Measurements from ENCODE around the gene CCDC106. TPM values are rescaled to one million over a fixed set of nuclear protein-coding genes. Genes with fewer than 3 reads are reported as not detected.

The CCDC106 gene
- total and polyA plus RNA-seq, 7 experiments from 2014 or later = 2.1 to 9.6 (median 3.7) TPM

DNA sequence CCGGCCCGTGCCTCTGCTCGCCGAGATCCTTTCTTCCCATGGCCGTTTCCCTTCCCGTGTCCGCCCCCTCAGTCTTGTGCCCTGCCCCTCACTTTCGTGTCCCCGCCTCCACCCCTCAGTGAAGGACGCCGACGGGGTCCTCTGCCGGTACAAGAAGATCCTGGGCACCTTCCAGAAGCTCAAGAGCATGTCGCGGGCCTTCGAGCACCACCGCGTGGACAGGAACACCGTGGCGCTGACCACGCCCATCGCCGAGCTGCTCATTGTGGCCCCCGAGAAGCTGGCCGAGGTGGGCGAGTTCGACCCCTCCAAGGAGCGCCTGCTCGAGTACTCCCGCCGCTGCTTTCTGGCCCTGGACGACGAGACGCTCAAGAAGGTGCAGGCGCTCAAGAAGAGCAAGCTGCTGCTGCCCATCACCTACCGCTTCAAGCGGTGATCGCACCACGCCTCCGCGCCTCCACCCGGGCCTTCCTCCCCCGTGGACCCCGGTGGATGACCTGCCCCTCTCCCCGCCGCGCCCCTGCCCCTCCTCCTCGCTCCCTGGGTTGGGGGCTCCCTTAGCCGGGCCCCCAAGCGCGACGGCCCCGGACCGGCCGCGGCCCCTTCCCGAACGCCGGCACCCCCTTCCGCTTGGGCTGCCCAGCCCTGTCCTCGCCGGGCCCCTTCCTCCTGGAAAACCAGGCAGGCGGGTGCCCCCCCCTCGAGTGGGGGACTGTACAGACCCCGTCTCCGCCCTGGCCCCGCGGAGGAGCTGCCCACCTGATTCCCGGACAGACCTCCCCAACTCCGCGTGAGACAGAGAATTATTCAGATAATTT, 4.5 kb downstream of the CCDC106 start:
- peaks cover 0 to 10% (median 0%) of the 10 kb centered on the region in 11 donors for H3K9me3 Mint-ChIP-seq
- Histone ChIP-seq H3K9me3 (ENCODE audit: control insufficient read depth in 2 of 3, low read length in 3 of 3) (no peaks in the 10 kb centered on the region), H3K36me3 (ENCODE audit: control insufficient read depth in 2 of 3, insufficient read depth in 3 of 3, low read length in 3 of 3) (peaks cover 0 to 8% (median 0%) of the 10 kb centered on the region in 3 experiments), H3K4me1 (ENCODE audit: control insufficient read depth in 2 of 2, insufficient read depth in 2 of 2, low read length in 2 of 2) (peaks cover 24 to 30% of the 10 kb centered on the region in 2 donors), H3K27me3 (ENCODE audit: control insufficient read depth in 2 of 2, insufficient read depth in 2 of 2, low read length in 2 of 2) (no peaks in the 10 kb centered on the region), H3K4me3 (ENCODE audit: low read length) (no peak overlapping the region), H3K27ac (ENCODE audit: low read depth, low read length) (no peak overlapping the region)
- H3K36me3 Mint-ChIP-seq = peaks cover 0 to 18% (median under 1%) of the 10 kb centered on the region in 5 donors
- CTCF ChIA-PET = interaction anchor here (0.7 to 1.5 kb wide), 3 partner anchors 16 to 152 kb away, joined by 4 to 8 read pairs (median 7); no protein-coding TSS in a partner anchor
- H3K27ac Mint-ChIP-seq = peak overlapping the region in 4 of 9 donors; percentile 11 to 71 (median 53)
- intact Hi-C loops (cut with micrococcal nuclease) = loop anchor here (1.0 to 10.0 kb wide), 5 partner anchors 20 to 1488 kb away; partner anchors contain the start of genes LENG9 (in 1 of the 2), UBE2S (in 1 of the 2) and ZSCAN5A (in 1 of the 2)
- POLR2A ChIA-PET = interaction anchor here (0.7 to 1.9 kb wide), 4 partner anchors 10 to 371 kb away, joined by 3 to 8 read pairs (median 4); no protein-coding TSS in a partner anchor
- ATAC-seq = no peak
- H3K4me1 Mint-ChIP-seq = peaks cover 25 to 50% (median 32%) of the 10 kb centered on the region in 7 donors
- peak overlapping the region in 9 of 10 donors; percentile 14 to 83 (median 40) for H3K4me3 Mint-ChIP-seq
- peak in 1 of 9 donors; percentile 49 for DNase-seq
- peaks cover 0 to 2% (median 0%) of the 10 kb centered on the region in 5 donors for H3K27me3 Mint-ChIP-seq

DNA sequence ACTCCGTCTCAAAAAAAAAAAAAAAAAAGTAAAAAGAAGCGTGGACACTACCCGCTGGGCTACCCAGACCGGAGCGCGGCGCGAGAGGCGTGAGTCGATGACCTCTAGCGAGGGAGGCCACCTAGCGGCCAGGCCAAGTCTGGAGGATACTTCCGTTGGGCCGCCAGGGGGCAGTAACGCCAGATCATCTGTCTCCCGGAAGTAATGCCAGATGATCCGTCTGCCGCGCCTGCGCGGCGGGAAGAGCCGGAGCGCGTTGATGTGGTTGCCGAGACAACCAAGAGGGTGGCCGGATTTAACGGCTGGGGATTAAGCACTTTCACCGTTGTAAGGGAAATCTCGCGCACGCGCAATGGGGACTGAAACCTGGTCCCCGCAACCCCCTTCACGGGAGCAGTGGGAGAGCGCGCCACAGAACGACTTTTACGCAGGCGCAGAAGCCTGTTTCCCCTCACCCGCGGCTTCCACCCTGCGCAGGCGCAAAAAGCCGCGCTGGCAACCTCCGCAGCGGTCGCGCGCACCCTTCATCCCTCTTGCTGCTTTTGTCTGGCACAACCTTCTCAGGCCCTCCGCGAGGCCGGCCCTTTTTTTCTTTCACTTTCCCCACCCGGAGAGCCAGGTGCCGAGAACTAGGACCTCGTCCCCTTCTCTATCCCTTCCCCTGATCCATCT, 5.8 kb downstream of the CCDC106 start:
- Mint-ChIP-seq H3K4me3 (peak overlapping the region; percentile 83 to 99 (median 96)), H3K36me3 (peaks cover 0 to 20% (median 4%) of the 10 kb centered on the region in 5 donors), H3K27ac (peak overlapping the region; percentile 95 to 100 (median 99)), H3K9me3 (peaks cover 0 to 10% (median 0%) of the 10 kb centered on the region in 11 donors), H3K27me3 (peaks cover 0 to 2% (median 0%) of the 10 kb centered on the region in 5 donors), H3K4me1 (peaks cover 29 to 57% (median 39%) of the 10 kb centered on the region in 7 donors)
- intact Hi-C loops (cut with micrococcal nuclease) = loop anchor here (1.0 to 10.0 kb wide), 17 partner anchors 10 to 1489 kb away; partner anchors contain the start of genes FIZ1 (in 2 of the 2), PPP1R12C (in 2 of the 2), PPP6R1 (in 2 of the 2) and RPL28 (in 2 of the 2)
- peak in 8 of 9 donors; percentile 95 to 100 (median 100) for DNase-seq
- Histone ChIP-seq H3K9me3 (ENCODE audit: control insufficient read depth in 2 of 3, low read length in 3 of 3) (no peaks in the 10 kb centered on the region), H3K36me3 (ENCODE audit: control insufficient read depth in 2 of 3, insufficient read depth in 3 of 3, low read length in 3 of 3) (peaks cover 0 to 13% (median 0%) of the 10 kb centered on the region in 3 experiments), H3K4me1 (ENCODE audit: control insufficient read depth in 2 of 2, insufficient read depth in 2 of 2, low read length in 2 of 2) (peaks cover 28 to 36% of the 10 kb centered on the region in 2 donors), H3K27ac (ENCODE audit: low read depth, low read length) (peak overlapping the region; percentile 99), H3K27me3 (ENCODE audit: control insufficient read depth in 2 of 2, insufficient read depth in 2 of 2, low read length in 2 of 2) (no peaks in the 10 kb centered on the region), H3K4me3 (ENCODE audit: low read length) (peak overlapping the region; percentile 98)
- peak; percentile 71 for ATAC-seq
- POLR2A ChIA-PET = interaction anchor here (0.6 to 1.7 kb wide), 39 partner anchors 8 to 1517 kb away, joined by 3 to 25 read pairs (median 4); partner anchors contain the start of genes CNOT3, FIZ1, HSPBP1 and ISOC2
- CTCF ChIA-PET = interaction anchor here (0.7 to 1.5 kb wide), 9 partner anchors 11 to 536 kb away, joined by 3 to 10 read pairs (median 6); partner anchors contain the start of genes FIZ1, PPP1R12C and ZNF581

DNA sequence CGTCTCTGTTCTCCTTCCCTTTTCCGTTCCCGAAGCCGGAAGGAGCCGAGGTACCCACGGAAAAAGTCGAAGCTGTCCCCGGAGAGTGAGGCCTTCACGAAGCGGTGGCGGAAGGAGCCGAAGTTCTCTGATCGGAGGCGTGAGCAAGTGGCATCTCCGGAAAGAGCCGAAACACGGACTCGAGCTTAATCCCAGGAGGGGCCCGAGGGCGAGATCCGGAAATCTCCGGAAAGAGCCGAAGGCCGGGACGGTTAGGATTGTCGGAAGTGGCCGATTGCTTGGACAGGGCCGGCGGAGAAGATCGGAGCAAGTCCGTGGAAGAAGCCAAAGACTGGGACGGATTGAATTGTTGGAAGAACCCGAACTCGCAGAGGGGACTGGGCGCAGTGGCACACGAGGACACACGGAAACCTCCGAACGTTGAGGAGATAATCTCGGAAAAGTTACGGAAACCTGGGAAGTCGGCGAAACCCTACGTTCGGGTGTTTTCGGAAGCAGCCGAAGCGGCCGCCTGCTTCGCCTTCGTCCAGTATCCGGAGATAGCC, 6.4 kb downstream of the CCDC106 start:
- ATAC-seq (peak; percentile 83), DNase-seq (peak; percentile 90 to 100 (median 99))
- Mint-ChIP-seq H3K36me3 (peaks cover 0 to 20% (median 4%) of the 10 kb centered on the region in 5 donors), H3K27me3 (peaks cover 0 to 2% (median 0%) of the 10 kb centered on the region in 5 donors), H3K9me3 (peaks cover 0 to 10% (median 0%) of the 10 kb centered on the region in 11 donors), H3K4me3 (peak overlapping the region; percentile 83 to 99 (median 96)), H3K4me1 (peaks cover 33 to 55% (median 40%) of the 10 kb centered on the region in 7 donors), H3K27ac (peak overlapping the region; percentile 95 to 100 (median 99))
- POLR2A ChIA-PET = interaction anchor here (0.5 to 1.7 kb wide), 39 partner anchors 9 to 1517 kb away, joined by 3 to 25 read pairs (median 4); partner anchors contain the start of genes CNOT3, FIZ1, HSPBP1 and ISOC2
- no peaks in the 10 kb centered on the region for H3K9me3 ChIP-seq (ENCODE audit: control insufficient read depth in 2 of 3, low read length in 3 of 3)
- H3K27me3 ChIP-seq (ENCODE audit: control insufficient read depth in 2 of 2, insufficient read depth in 2 of 2, low read length in 2 of 2) = no peaks in the 10 kb centered on the region
- peak overlapping the region; percentile 99 for H3K27ac ChIP-seq (ENCODE audit: low read depth, low read length)
- CTCF ChIA-PET = interaction anchor here (0.7 to 1.4 kb wide), 7 partner anchors 12 to 537 kb away, joined by 3 to 10 read pairs (median 5); partner anchors contain the start of genes FIZ1, PPP1R12C and ZNF581
- peaks cover 31 to 36% of the 10 kb centered on the region in 2 donors for H3K4me1 ChIP-seq (ENCODE audit: control insufficient read depth in 2 of 2, insufficient read depth in 2 of 2, low read length in 2 of 2)
- peak overlapping the region; percentile 98 for H3K4me3 ChIP-seq (ENCODE audit: low read length)
- H3K36me3 ChIP-seq (ENCODE audit: control insufficient read depth in 2 of 3, insufficient read depth in 3 of 3, low read length in 3 of 3) = peaks cover under 1 to 18% (median 6%) of the 10 kb centered on the region in 3 experiments
- intact Hi-C loops (cut with micrococcal nuclease) = loop anchor here (1.0 to 10.0 kb wide), 16 partner anchors 11 to 1490 kb away; partner anchors contain the start of genes FIZ1 (in 2 of the 2), PPP1R12C (in 2 of the 2), PPP6R1 (in 2 of the 2) and RPL28 (in 2 of the 2)

DNA sequence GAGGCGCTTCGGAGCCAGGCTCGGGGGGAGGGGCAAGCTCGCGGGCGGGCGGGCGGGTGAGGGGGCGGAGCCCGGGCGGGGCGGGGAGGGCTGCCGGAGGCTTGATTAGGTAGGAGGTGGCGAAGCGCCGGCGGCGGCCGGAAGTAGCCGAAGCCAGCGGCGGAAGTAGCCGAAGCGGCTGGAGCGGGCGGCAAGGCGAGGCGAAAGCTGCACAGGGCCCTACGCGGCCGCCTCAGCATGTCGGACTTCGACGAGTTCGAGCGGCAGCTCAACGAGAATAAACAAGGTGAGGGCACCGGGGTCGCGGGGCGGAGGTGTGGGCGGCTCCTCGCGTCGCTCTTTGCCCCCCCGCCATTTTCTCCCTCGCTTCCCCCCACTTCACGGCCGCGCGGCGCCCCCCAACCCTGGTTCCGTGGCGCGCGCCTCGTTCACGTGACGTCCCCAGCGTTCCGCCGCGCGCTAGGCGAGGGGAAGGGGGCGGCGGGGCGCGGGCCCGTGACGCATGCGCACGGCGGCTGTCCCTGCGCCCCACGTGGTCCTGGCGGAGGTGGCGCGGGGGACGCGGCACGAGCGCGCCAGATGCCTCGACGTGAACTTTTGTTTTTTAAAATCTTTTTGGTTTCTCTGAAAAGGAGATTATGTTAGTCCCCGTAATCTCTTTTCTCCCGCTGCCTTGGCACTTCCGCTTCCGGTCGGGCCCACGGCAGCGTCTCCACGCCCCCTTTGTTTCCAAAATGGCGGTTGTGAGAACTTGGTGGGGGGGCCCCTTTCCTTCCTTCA, 7.0 kb downstream of the CCDC106 start, which contains the start of gene U2AF2:
Gene U2AF2, plus strand, starts transcription at position 168 of the 780 bp plus-strand sequence. Its CDS starts 70 bp downstream, at position 238.
- Histone ChIP-seq H3K27me3 (ENCODE audit: control insufficient read depth in 2 of 2, insufficient read depth in 2 of 2, low read length in 2 of 2) (no peaks in the 10 kb centered on the region), H3K9me3 (ENCODE audit: control insufficient read depth in 2 of 3, low read length in 3 of 3) (no peaks in the 10 kb centered on the region), H3K4me3 (ENCODE audit: low read length) (peak within 1 kb of the TSS; percentile 98), H3K27ac (ENCODE audit: low read depth, low read length) (peak within 1 kb of the TSS; percentile 99), H3K4me1 (ENCODE audit: control insufficient read depth in 2 of 2, insufficient read depth in 2 of 2, low read length in 2 of 2) (peaks cover 31 to 41% of the 10 kb centered on the region in 2 donors), H3K36me3 (ENCODE audit: control insufficient read depth in 2 of 3, insufficient read depth in 3 of 3, low read length in 3 of 3) (peaks cover 5 to 25% (median 12%) of the 10 kb centered on the region in 3 experiments)
- peaks cover 0 to 2% (median 0%) of the 10 kb centered on the region in 5 donors for H3K27me3 Mint-ChIP-seq
- H3K27ac Mint-ChIP-seq = peak within 1 kb of the TSS; percentile 95 to 100 (median 99)
- H3K9me3 Mint-ChIP-seq = peaks cover 0 to 10% (median 0%) of the 10 kb centered on the region in 11 donors
- POLR2A ChIA-PET = interaction anchor here (0.5 to 1.7 kb wide), 39 partner anchors 8 to 1518 kb away, joined by 3 to 25 read pairs (median 4); partner anchors contain the start of genes CNOT3, FIZ1, HSPBP1 and ISOC2
- H3K36me3 Mint-ChIP-seq = peaks cover 0 to 18% (median 9%) of the 10 kb centered on the region in 5 donors
- H3K4me1 Mint-ChIP-seq = peaks cover 34 to 56% (median 40%) of the 10 kb centered on the region in 7 donors
- intact Hi-C loops (cut with micrococcal nuclease) = loop anchor here (1.0 to 10.0 kb wide), 18 partner anchors 12 to 1788 kb away; partner anchors contain the start of genes EPN1 (in 2 of the 2), FIZ1 (in 2 of the 2), KMT5C (in 2 of the 2) and PPP1R12C (in 2 of the 2)
- CTCF ChIA-PET = interaction anchor here (0.9 to 1.4 kb wide), 6 partner anchors 12 to 56 kb away, joined by 3 to 10 read pairs (median 6); partner anchors contain the start of genes FIZ1 and ZNF581
- H3K4me3 Mint-ChIP-seq = peak within 1 kb of the TSS; percentile 83 to 99 (median 96)
- peak; percentile 86 to 98 (median 90) for DNase-seq
- ATAC-seq = peak; percentile 70

All from naive thymus-derived CD4-positive, alpha-beta T cell (primary cell).